Liver (tissue), 3 donors: ENCODE measurements around the gene SRRM2.

Experiments
- CTCF ChIP-seq: fragments of 150-350 bp; IDR thresholded peaks from 2 replicates; pipeline ENCODE4 v1.5.1; 2017; ENCODE audit warnings: improper control_type of control experiment, low read depth, low read length; ENCODE audit not compliant: missing input control
- FOXA1 ChIP-seq: IDR thresholded peaks from 2 replicates; pipeline ENCODE4 v1.6.1; 2016; ENCODE audit warnings: antibody characterized with exemption
- FOXA2 ChIP-seq: IDR thresholded peaks from 2 replicates; pipeline ENCODE4 v1.6.1; 2016; ENCODE audit warnings: antibody characterized with exemption
- GABPA ChIP-seq, 2 donors: IDR thresholded peaks in 1 of 2; conservative IDR thresholded peaks in 1 of 2; 2 replicates each; pipeline ENCODE4 v1.6.1; 2016; ENCODE audit warnings: antibody characterized with exemption in 2 of 2, mild to moderate bottlenecking in 1 of 2, moderate library complexity in 1 of 2
- MAX ChIP-seq: IDR thresholded peaks from 2 replicates; pipeline ENCODE4 v1.6.1; 2016; ENCODE audit warnings: antibody characterized with exemption
- RAD21 ChIP-seq, 2 donors: IDR thresholded peaks; 2 replicates each; pipeline ENCODE4 v1.6.1; 2016; ENCODE audit warnings: antibody characterized with exemption in 2 of 2, mild to moderate bottlenecking in 2 of 2
- RXRA ChIP-seq, 2 donors: IDR thresholded peaks; 2 replicates each; pipeline ENCODE4 v1.6.1; 2017 to 2018; ENCODE audit warnings: antibody characterized with exemption in 2 of 2, mild to moderate bottlenecking in 1 of 2
- SP1 ChIP-seq: IDR thresholded peaks from 2 replicates; pipeline ENCODE4 v1.6.1; 2018; ENCODE audit warnings: antibody characterized with exemption, mild to moderate bottlenecking
- TAF1 ChIP-seq: conservative IDR thresholded peaks from 2 replicates; pipeline ENCODE4 v1.6.1; 2016; ENCODE audit warnings: antibody characterized with exemption, mild to moderate bottlenecking
- ZBTB33 ChIP-seq: IDR thresholded peaks from 2 replicates; pipeline ENCODE4 v1.6.1; 2016; ENCODE audit warnings: antibody characterized with exemption
- donor health status: healthy.
- donor health status: healthy.

GRCh38 chr16:2726923-2727322 is 25.5 kb upstream of the SRRM2 start:
- TF ChIP-seq TAF1 (no peak), CTCF (no peak), MAX (no peak), RXRA (IDR thresholded peaks at IDR 0.05) (no peak), SP1 (no peak), RAD21 (IDR thresholded peaks at IDR 0.05) (no peak), ZBTB33 (no peak), FOXA2 (no peak), FOXA1 (no peak), GABPA (IDR thresholded peaks at IDR 0.05 in 1 of 2, conservative IDR thresholded peaks at IDR 0.05 in 1 of 2) (no peak)
